ENCODE measurements around the gene STK32B.

- TF ChIP-seq CTCF (conservative IDR thresholded peaks at IDR 0.05) (no peak), ZFX (IDR thresholded peaks at IDR 0.05) (no peak)
Observed at GRCh38 chr4:5098176-5098575, 46.9 kb downstream of the STK32B start.

Measured in C4-2B (cell line).